HG03521 (cell line): ENCODE data around the gene TNS1.

Source experiments
- ATAC-seq: cut with Tn5 transposase; IDR thresholded peaks from one replicate; pipeline ENCODE4 v1.9.1; 2021; ENCODE audit warnings: mild to moderate bottlenecking, moderate library complexity; ENCODE audit not compliant: unreplicated experiment

Gene TNS1

DNA sequence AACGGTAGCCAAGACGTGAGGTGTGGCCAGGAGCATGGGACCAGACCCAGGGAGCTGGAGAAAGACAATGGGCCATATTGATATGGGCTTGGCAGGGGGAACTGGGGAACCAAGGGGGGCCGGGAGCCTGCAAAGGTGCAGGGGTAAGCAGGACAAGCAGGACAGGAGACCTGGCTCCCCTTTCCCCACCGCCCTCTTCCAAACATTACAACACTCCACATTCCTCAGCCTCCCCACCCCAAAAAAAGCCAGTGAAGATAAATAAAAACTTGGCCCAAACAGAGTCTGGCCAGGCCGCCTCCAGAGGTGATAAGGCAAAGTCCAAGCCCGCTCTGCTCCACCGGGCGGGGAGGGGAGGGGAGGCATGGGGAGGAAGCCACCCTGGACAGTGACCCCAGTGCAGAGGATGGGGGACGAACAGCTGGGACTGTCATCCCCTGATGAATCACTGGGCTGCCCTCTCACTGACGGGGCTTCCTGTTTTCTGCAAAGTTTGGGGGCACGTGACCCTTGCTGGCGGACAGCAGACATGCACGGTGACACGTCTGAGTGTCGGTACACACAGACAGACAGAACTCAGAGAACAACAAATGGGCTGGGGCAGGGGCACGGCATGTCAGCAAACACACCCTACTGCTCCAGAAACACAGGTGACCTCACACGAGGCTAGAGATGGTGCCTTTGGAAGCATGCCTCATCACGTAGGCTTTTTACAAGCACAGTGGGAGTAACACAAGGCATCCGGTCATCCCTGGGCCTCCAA is 100.2 kb downstream of the TNS1 start:
- ATAC-seq = no peak

DNA sequence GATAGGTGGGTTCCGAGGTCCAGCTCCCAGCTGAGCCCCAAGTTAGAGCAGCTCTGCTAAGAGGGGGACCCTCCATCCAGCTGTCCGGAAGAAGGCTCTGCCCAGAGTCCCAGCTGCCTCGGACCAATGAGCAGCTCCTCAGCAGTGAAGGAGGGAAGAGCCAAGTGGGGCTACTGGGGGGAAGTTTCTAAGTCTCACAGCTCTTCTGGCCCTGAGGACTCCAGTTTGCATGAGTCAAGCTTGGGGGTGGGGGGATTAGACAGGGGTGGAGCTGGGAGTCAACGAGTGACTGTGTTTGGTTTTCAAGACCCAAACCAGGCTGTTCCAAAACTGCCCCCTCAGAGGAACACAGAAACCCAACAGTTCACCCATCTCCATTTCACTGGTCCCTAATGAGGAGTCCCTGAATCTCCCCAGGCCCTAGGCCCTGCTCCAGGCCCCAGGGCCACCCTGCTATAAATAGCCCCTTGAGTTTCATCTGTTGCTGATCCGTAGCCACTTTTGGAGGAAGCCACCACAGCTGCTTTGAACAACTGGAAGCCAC is 100.9 kb downstream of the TNS1 start:
- no peak for ATAC-seq

GRCh38 chr2:217901400-217901799 is 101.4 kb downstream of the TNS1 start:
- no peak for ATAC-seq

- no peak for ATAC-seq
These were observed 101.9 kb downstream of the TNS1 start for GRCh38 chr2:217900780-217901360.

DNA sequence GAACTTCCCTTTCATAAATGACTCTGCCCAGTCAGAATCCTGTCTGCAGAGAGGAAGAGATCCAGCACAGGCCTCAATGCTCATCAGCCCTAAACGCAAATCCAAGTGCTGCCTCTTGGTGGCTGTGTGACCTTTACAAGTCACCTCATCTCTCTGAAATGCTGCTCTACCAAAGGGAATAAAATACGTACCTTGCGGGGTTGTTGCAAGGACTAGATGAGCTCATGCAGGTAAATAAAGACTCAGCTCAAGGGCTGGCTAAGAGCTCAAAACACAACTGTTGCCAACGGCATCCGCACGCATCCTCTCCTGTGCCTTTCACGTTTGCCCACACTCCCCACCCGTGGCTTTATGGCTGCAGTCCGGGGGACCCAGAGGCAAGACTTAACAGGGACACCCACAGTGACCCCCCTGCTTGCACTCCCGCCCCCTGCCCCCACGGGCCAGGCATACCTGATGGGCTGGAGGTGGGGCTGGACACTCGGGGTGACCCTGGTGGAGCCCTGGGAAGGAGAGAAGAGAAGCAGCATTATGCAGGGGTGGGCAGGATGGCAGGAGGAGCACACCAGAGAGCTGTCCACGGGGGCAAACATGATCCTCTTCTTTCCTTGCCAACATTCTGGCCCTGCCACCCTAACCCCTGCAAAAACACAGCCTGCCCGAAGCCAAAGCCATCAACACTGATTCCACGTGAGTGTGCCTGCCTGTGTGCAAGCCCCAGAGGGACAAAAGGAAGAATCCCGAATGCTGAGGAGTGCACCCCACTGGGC is 102.6 kb downstream of the TNS1 start:
- no peak for ATAC-seq

- peak; percentile 57 for ATAC-seq
These were observed 103.4 kb downstream of the TNS1 start for GRCh38 chr2:217899231-217900009.

- ATAC-seq = no peak
These were observed 104.7 kb downstream of the TNS1 start for GRCh38 chr2:217897816-217898806.

GRCh38 chr2:217897091-217897715 is 105.6 kb downstream of the TNS1 start:
- ATAC-seq = no peak

DNA sequence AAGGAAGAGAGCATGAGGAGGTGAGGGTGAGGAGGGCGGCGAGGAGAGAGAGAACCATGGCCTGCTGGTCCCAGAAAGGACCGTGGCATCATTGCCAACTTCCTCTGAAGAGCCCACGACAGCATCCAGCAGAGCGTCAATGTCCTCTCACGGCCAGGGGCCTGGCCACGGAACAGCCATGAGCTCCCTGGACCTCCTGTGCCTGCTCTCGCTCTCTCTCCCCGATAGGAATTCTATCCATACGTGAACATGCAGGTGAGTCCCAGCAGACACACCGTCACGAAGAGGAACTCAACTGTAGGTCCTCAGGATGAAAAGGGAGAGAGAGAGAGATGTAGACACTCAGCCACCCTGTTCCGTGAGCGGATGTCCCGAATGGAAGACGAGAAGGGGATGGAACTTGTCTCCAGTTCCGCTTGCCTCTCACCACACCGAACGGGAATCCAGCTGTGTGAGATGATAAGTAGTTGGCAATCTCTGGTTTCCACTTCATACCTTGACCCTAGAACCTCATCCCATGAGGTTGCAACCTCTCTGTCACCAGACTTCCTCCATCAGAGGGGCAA is 107.6 kb downstream of the TNS1 start:
- ATAC-seq = no peak

DNA sequence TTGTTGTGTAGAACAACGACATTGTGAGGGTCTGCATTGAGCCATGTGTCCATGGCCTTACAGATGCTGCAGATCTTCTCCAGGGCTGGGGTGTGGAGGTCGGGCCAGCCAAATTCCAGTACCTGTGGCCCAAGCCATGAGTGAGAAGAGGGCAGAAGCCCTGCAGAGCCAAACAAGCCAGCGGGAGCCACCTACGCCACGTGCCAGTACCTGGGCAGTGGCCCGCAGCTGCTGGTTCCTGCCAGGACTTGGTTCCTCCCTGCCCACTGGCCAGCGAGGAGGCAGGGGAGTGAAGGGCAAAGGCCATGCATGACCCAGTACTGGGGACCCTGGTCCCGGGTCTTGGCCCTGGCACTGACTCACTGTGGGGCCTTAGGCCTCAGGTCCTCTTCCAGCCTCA is 109.4 kb downstream of the TNS1 start:
- no peak for ATAC-seq

GRCh38 chr2:217892560-217892959 is 110.2 kb downstream of the TNS1 start:
- ATAC-seq = no peak

DNA sequence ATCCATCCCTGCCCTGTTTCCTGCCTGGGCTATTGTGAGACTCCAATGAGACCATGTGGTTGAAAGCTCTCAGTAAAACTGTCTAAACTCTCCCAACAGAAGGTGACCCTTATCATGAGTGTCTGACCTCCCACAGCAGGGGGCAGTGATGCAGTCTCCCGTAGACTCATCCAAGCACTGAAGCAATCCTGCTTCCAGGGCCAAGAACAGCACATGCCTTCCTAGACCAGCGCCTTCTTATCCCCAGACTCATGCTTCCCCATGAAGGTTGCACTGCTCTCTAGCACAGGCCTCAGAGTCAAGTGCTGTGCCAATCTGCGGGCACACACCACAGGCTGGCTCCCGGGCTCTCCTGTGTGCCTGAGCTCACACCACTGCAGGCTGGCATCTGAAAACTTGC is 112.3 kb downstream of the TNS1 start:
- ATAC-seq = no peak

DNA sequence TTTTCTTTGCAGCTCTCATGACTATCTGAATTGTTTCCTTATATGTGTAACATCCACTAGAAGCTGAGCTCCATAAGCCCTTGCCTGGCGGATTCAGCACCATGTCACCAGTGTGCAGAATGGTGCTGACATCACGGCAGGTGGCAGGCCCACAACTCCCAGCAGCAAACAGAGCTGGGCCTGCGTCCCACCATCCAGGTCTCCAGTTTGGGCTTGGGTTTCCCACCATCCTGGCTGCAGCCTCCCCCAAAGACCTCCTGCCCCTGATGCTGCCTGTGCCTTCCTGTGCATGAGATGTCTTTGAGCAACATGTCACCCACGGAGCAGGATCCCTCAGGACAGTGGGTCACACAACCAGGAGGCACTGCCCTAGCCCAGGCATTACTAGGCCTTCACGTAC is 113.1 kb downstream of the TNS1 start:
- no peak for ATAC-seq

GRCh38 chr2:217887841-217888701 is 114.7 kb downstream of the TNS1 start:
- ATAC-seq = no peak

DNA sequence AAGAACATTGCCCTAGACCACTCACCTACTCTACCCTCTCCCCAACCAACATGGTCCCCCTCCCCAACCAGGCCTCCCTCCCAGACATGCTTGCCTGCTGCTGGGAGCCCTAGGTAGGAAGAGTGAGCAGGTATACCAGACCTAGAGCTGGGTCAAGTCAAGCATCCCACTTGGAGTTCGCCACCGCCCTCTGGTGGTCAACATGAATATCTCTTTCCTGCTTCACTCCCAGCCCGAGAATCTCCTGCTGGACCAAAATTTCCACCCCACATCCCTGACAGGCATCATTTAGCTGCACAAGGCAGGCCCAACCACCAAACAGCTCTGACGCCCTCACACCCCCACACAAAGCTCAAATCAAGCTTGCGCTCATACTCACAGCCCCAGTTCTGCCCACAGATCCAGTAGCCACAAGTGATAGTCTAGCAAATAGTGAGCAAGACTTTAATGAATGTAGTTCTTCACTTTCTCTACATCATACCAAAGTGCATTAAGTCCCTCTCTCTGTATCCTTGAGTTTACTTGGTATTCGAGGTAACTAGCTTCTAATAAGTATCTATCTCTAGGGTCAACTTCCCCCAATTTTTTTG is 116.0 kb downstream of the TNS1 start:
- ATAC-seq = peak; percentile 60

DNA sequence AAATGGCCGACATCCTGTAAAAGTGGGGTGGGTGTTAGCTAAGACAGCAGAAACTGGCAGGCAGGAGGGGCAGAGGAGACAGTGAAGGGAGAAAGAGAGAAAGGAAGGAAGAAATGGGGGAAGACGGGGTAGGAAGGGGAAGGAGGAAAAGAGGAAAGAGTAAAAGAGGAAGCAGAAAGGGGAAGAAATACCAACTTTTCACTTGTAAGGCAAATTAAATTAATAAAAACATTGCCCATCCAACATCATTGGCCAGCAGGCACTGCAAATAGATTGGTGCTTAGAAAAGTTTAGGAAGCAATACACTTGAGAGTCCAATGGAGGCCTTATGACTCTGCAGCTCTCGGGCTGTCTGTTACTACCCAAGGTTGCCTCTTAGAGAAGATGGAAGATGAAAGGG is 116.7 kb downstream of the TNS1 start:
- no peak for ATAC-seq

DNA sequence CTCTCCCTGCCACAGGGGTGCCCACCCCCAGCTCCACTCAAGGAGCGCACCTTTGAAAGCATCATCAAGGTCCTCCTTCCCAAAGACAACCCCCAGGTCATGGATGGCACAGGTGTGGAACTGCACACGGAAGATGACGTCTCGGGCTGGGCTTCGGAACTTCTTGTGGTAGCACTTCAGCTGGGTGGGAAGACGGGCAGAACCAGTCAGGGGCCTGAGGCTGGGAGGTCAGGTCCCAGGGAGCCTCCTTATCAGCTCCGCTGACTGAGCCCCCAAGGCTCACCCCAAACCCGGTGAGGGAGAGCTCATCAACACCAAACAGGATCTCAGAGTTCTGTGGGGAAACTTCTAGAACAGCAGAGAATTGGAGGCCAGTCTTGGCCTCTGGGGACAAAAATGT is 117.8 kb downstream of the TNS1 start:
- ATAC-seq = no peak

DNA sequence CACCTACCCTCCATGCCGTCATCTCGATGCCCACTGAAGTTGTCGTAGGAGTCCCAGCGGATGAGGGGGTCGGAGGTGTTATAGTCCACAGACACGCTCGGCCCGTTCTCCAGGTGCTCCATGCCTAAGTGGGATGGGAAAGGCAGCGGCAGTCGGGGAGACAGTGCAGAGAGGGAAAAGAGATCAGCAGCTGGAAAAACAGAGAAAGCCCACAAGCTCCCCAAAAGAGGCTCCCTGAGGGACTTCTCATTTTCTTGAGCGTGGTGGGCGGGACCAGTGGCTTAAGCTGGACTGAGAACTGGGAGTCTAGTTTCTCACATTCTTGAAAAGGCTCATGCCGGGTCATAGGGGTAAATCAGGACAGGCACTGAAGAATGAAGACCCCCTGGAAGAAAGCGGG is 121.9 kb downstream of the TNS1 start:
- no peak for ATAC-seq
